GM21825 (cell line): ENCODE measurements around the gene ASB2.

ENCODE experiments used
- ATAC-seq: cut with Tn5 transposase; IDR thresholded peaks from one replicate; pipeline ENCODE4 v1.9.1; 2021; ENCODE audit warnings: mild to moderate bottlenecking, moderate library complexity; ENCODE audit not compliant: unreplicated experiment

Gene ASB2

GRCh38 chr14:93930989-93931307 lies 45.4 kb downstream of the ASB2 start:
- no peak for ATAC-seq

- ATAC-seq, result no peak
Measured at GRCh38 chr14:93930296-93930988, 45.9 kb downstream of the ASB2 start.

GRCh38 chr14:93929657-93930056 lies 46.7 kb downstream of the ASB2 start:
- ATAC-seq, result no peak

GRCh38 chr14:93929048-93929535 lies 47.3 kb downstream of the ASB2 start:
- ATAC-seq, result no peak

GRCh38 chr14:93928184-93929047 lies 48.0 kb downstream of the ASB2 start:
- ATAC-seq, result no peak

GRCh38 chr14:93927800-93928145 lies 48.6 kb downstream of the ASB2 start:
- ATAC-seq, result no peak

GRCh38 chr14:93926873-93927799 lies 49.2 kb downstream of the ASB2 start, which contains the start of gene FAM181A:
Gene FAM181A, plus strand, starts transcription at chr14:93927344. Its CDS starts 942 bp downstream, at chr14:93928286.
- ATAC-seq, result no peak

GRCh38 chr14:93926245-93926872 lies 50.0 kb downstream of the ASB2 start:
- ATAC-seq, result no peak

- ATAC-seq, result no peak
Measured at GRCh38 chr14:93925374-93925895, 50.9 kb downstream of the ASB2 start.

- ATAC-seq, result no peak
Measured at GRCh38 chr14:93924592-93925355, 51.6 kb downstream of the ASB2 start.

- no peak for ATAC-seq
Measured at GRCh38 chr14:93923626-93924025, 52.7 kb downstream of the ASB2 start.

GRCh38 chr14:93921001-93921806 lies 55.2 kb downstream of the ASB2 start:
- ATAC-seq, result no peak

GRCh38 chr14:93917141-93917540 lies 59.2 kb downstream of the ASB2 start:
- no peak for ATAC-seq

GRCh38 chr14:93916498-93916897 lies 59.9 kb downstream of the ASB2 start:
- ATAC-seq, result no peak

- no peak for ATAC-seq
Measured at GRCh38 chr14:93915800-93916199, 60.6 kb downstream of the ASB2 start.

GRCh38 chr14:93915070-93915705 lies 61.2 kb downstream of the ASB2 start:
- no peak for ATAC-seq

GRCh38 chr14:93914278-93914677 lies 62.1 kb downstream of the ASB2 start:
- no peak for ATAC-seq

GRCh38 chr14:93912782-93913181 lies 63.6 kb downstream of the ASB2 start:
- ATAC-seq, result no peak
